Activated naive CD8-positive, alpha-beta T cell treated with anti-CD3 and anti-CD28 coated beads, Interleukin-2, amount 50 U/mL, for 16 hours (primary cell): ENCODE measurements around the gene LETMD1.
A peak's percentile ranks its signal among the peaks of the same experiment; 100 is the strongest.
"Not testable (repeated sequence)": the region's sequence is repeated elsewhere in the genome, so short reads cannot be mapped to it uniquely, and the experiment has no call there.

ENCODE experiments used
- DNase-seq: peaks from one replicate; pipeline ENCODE4 v3.0.0-alpha.2; 2020; ENCODE audit warnings: low read depth, low spot score

LETMD1 gene

GRCh38 chr12:51047655-51048540 is at the start of gene LETMD1:
TSS of gene LETMD1 (plus strand) at chr12:51048327. CDS start at chr12:51048357, 30 bp downstream.
- peak; percentile 76 for DNase-seq

GRCh38 chr12:50999093-50999492 is 49.0 kb upstream of the LETMD1 start:
- no peak for DNase-seq

GRCh38 chr12:51000245-51000644 is 47.9 kb upstream of the LETMD1 start:
- no peak for DNase-seq

- no peak for DNase-seq
Measured at GRCh38 chr12:51001799-51002198, 46.3 kb upstream of the LETMD1 start.

- DNase-seq, result no peak
Measured at GRCh38 chr12:51004504-51004903, 43.6 kb upstream of the LETMD1 start.

GRCh38 chr12:51005030-51005429 is 43.1 kb upstream of the LETMD1 start:
- no peak for DNase-seq

GRCh38 chr12:51005671-51006070 is 42.5 kb upstream of the LETMD1 start:
- no peak for DNase-seq

GRCh38 chr12:51008329-51009055 is 39.6 kb upstream of the LETMD1 start:
- DNase-seq, result no peak

- DNase-seq, result no peak
Measured at GRCh38 chr12:51009056-51009440, 39.1 kb upstream of the LETMD1 start.

- no peak for DNase-seq
Measured at GRCh38 chr12:51011955-51012354, 36.2 kb upstream of the LETMD1 start.

- DNase-seq, result no peak
Measured at GRCh38 chr12:51012570-51013236, 35.4 kb upstream of the LETMD1 start.

- no peak for DNase-seq
Measured at GRCh38 chr12:51013441-51013840, 34.7 kb upstream of the LETMD1 start.

GRCh38 chr12:51014467-51014866 is 33.7 kb upstream of the LETMD1 start:
- DNase-seq, result not testable (repeated sequence)

- DNase-seq, result no peak
Measured at GRCh38 chr12:51017452-51017851, 30.7 kb upstream of the LETMD1 start.

GRCh38 chr12:51018956-51019355 is 29.2 kb upstream of the LETMD1 start:
- DNase-seq, result no peak

GRCh38 chr12:51019927-51020326 is 28.2 kb upstream of the LETMD1 start:
- no peak for DNase-seq

GRCh38 chr12:51020448-51021182 is 27.5 kb upstream of the LETMD1 start:
- DNase-seq, result no peak

- no peak for DNase-seq
Measured at GRCh38 chr12:51021694-51022093, 26.4 kb upstream of the LETMD1 start.

- no peak for DNase-seq
Measured at GRCh38 chr12:51023625-51024382, 24.3 kb upstream of the LETMD1 start.

- DNase-seq, result no peak
Measured at GRCh38 chr12:51025338-51025835, 22.7 kb upstream of the LETMD1 start.
